HCEC 1CT (cell line): ENCODE measurements around the gene AFAP1L1.

Experiments used
- DNase-seq: peaks from one replicate; pipeline ENCODE4 v3.0.0-alpha.2; 2017

The AFAP1L1 gene

GRCh38 chr5:149317281-149318048 is 45.8 kb downstream of the AFAP1L1 start:
- DNase-seq, result peak; percentile 47

DNA sequence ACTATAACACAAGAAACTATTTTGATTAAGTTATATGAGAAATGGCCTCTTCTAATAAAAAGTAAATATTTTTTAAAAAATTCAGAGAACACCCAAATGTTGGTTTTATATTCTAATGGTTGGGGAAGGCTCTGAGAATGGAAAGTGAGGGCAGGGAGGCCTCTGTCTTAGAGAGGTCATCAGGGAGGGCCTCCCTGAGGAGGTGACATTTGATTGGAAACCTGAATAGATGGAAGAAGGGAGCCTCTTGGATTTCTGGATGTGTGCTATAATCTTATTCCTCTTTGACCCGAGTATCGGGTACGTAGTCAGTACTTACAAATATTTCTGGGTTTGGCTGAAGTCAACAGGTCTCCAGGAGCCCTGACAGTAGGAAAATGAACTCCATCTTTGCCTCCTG is 47.5 kb downstream of the AFAP1L1 start:
- no peak for DNase-seq

DNA sequence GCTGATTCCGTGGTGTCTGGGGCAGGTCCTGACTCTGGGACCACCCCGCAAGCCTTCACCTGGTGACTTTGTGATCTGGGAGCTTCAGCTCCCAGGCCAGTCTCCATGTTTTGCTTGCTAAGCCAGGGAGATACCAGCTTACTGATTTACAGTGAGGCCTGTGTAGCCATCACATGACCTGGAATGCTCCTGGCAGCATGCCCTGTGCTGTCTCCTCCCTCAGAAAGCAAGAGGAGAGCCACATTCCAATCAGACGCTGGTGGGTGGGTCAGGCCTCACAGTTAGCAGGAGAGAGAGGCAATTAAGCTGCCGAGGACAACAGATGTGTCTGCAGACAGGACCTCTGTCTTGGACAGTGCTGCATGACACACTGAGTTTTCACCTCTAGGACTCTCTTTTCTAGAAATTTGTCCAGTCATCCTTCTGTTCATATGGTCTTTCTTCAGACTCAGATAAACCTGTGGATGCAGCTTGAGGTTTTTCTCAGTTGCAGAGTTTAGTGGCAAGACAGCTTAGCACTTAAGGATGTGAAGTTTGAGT is 49.2 kb downstream of the AFAP1L1 start:
- DNase-seq, result peak; percentile 85

DNA sequence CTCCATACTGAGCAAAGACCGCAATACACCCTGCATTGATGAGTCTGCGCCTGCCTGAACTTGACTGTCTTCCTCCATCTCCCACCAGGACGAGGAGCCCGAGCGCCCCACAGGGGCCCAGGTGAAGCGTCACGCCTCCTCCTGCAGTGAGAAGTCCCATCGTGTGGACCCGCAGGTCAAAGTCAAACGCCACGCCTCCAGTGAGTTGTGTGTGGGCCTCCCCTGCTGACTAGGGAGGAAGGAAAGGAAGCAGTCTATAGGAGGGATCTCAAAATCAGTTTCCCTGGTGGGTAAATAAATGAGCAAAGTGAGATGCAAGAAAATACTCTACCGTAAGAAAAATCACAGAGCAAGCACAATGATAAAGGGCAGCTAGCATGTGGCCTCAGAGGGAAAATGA is 50.9 kb downstream of the AFAP1L1 start:
- DNase-seq, result no peak

DNA sequence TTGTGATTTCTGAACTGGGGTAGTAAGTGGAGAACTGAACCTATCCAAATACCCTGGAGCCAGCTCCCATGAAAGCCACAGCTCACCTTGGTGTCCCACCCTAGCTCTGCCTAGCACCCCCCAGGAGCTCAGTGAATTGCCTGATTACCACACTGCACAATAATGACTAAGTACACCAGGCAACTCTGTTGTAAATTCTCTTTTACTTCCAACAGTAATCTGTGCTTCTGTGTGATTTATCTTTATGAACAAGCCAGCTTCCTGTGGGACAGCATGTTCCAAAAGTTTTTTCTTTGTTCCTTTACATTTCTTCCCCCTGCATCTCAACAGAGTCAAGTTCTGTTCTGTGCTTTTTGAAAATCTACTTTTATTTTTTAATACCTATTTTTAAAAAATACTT is 51.6 kb downstream of the AFAP1L1 start:
- DNase-seq, result no peak

GRCh38 chr5:149323621-149324205 is 52.1 kb downstream of the AFAP1L1 start:
- DNase-seq, result peak; percentile 7

DNA sequence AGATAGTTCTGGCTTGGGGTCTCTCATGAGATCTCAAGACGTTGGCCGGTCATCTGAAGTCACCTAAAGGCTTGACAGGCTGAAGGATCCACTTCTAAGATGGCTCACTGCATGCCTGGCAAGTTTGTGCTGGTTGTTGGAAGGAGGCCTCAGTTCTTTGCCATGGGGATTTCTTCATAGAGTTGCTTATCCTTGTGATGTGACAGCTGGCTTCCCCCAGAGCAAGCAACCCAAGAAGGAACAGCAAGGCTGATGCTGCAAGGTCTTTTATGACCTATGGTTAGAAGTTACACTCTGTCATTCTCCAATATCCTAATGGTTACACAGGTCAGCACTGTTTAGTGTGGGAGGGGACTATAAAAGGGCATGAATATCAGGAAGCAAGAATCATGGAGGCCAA is 53.0 kb downstream of the AFAP1L1 start:
- DNase-seq, result no peak

- DNase-seq, result no peak
Measured at GRCh38 chr5:149325166-149325735, 53.6 kb downstream of the AFAP1L1 start.

- DNase-seq, result no peak
Measured at GRCh38 chr5:149325894-149326293, 54.2 kb downstream of the AFAP1L1 start.

DNA sequence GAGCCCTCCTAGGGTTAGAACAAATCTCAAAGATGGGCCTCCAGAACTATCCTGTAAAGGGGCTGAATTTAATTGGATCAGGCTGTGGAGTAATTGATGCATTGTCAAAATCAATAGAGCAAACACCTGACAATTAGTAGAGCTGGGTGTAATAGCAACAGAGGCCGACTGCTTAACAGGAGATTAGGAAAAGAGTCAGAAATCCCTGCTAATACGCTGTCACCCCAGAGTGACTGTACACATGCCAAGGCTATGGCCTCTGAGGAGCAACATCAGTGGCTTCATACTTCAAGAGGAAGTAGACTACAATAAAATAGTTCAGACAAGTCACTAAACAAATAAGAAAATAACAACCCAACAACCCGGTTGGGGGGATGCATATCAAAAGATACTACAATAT is 55.0 kb downstream of the AFAP1L1 start:
- no peak for DNase-seq

GRCh38 chr5:149328177-149328576 is 56.5 kb downstream of the AFAP1L1 start:
- DNase-seq, result no peak

- peak; percentile 9 for DNase-seq
Measured at GRCh38 chr5:149333711-149334443, 62.2 kb downstream of the AFAP1L1 start.

- no peak for DNase-seq
Measured at GRCh38 chr5:149337736-149338135, 66.1 kb downstream of the AFAP1L1 start.

DNA sequence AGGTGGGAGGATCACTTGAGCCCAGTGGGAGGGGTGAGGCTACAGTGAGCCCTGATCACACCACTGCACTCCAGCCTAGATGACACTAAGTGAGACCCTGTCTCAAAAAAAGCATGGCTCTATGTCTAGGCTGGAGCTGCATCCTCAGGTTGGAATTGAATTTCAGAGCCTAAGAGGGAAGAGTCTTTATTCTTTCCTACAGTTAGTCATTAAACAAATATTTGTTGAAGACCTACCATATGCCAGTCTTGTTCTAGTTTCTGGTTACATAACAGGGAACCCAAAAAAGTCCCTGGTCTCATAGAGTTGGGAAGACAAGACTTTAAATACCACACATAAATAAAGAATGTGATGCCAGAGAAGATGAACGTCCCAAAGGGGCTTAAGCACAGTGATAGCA is 66.7 kb downstream of the AFAP1L1 start:
- DNase-seq, result no peak

- DNase-seq, result no peak
Measured at GRCh38 chr5:149340920-149341319, 69.3 kb downstream of the AFAP1L1 start.

GRCh38 chr5:149341876-149342275 is 70.2 kb downstream of the AFAP1L1 start:
- no peak for DNase-seq

GRCh38 chr5:149344151-149344550 is 72.5 kb downstream of the AFAP1L1 start:
- DNase-seq, result no peak

DNA sequence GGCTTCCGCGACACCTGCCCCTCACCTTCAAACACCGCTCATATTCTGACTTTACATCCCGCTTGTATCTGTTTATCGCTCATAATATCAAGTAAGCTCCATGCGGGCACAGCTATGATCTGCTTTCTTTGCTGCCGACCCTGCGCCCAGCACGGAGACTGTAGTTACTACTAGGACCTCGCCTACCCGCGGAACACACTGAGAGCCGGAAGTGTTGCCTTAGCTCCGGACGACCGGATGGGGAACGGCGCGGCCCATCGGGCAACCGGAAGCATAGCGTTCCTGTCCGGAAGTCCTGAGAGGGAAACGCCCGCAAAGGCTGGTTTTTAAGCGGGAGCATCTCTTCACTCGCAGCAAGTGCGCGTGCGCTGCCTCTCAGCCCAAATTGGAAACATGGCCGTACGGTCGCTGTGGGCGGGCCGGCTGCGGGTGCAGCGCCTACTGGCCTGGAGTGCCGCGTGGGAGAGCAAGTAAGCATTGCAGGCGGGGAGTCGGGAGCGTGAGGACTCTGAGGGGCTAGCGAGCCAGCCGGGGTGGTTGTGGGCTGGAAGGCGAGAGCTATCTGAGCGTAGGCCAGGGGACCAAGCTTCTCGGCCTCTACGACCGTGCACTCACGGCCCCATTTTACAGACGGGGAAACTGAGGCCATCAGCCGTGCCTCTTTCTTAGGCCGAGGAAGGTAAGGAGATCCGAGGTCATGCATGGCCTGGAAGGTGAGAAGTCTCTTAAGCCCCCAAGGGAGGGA is 73.7 kb downstream of the AFAP1L1 start, which contains the start of gene GRPEL2:
Gene GRPEL2 (plus strand): TSS at position 353 of the 745 bp plus-strand sequence. CDS start 41 bp downstream, at position 394.
- DNase-seq, result peak; percentile 98

GRCh38 chr5:149345892-149346222 is 74.2 kb downstream of the AFAP1L1 start:
- peak; percentile 24 for DNase-seq

DNA sequence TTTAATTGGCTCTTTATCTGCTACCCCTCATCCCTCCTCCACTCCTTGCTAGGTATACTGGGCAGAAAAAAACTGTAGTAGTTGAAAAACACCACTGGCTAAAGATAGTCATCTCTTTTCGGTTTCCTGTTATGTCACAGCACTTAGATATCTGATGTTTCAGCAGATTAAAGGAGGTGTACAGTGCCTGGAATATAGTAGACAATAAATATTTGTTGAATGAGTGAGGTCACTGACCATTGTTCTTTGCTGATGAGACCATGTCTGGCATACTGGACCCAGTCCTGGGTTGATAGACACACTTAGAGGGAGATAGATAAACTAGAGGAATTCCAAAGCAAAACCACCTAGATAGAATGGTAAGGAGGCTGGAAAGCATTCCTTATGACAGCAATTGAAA is 76.9 kb downstream of the AFAP1L1 start:
- DNase-seq, result no peak

DNA sequence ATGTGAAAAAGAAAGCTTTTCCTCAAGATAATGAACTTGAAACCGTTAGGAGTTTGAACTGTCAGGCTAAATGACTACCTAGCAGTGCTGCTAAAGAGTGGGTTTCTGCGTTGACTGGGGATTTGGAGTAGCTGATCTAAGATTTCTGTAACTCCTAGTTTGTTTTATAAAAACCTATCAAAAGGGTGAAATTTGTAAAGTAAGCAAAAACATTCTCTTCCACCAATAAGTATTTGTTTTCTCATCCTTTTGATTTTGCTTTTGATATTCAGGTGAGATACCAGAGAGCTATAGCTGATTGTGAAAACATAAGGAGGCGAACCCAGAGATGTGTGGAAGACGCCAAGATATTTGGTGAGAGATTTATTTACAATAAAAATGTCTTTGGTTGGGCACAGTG is 77.7 kb downstream of the AFAP1L1 start:
- DNase-seq, result no peak

GRCh38 chr5:149352169-149352568 is 80.5 kb downstream of the AFAP1L1 start:
- DNase-seq, result no peak

GRCh38 chr5:149353911-149354310 is 82.3 kb downstream of the AFAP1L1 start:
- no peak for DNase-seq
